ENCODE data around the gene MRPS9.

GRCh38 chr2:105032476-105032875 is 5.4 kb upstream of the MRPS9 start:
- TF ChIP-seq CTCF (IDR thresholded peaks at IDR 0.05) (no peak), POLR2AphosphoS5 (IDR thresholded peaks at IDR 0.05; ENCODE audit: insufficient read depth in 1 of 2, low read depth in 1 of 2) (no peak), POLR2A (IDR thresholded peaks at IDR 0.05) (no peak)

Measured in vagina (tissue), 2 donors.